Measurements from ENCODE around the gene ZNF600.

DNA sequence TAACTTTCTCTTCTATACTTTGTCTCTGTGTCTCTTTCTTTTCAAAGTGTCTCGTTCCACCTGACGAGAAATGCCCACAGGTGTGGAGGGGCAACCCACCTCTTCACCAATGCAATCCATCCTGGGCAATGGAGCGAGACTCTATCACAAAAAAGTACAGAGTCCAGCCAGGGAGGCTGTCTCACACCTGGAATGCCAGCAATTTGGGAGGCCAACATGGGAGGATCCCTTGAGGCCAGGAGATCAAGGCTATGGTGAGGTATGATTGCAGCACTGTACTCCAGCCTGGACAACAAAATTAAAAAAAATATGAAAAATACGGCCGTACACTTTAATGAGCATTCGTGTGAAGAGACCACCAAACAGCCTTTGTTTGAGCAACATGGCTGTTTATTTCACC lies 2.8 kb upstream of the ZNF600 start:
- TF ChIP-seq, protein P1, sequence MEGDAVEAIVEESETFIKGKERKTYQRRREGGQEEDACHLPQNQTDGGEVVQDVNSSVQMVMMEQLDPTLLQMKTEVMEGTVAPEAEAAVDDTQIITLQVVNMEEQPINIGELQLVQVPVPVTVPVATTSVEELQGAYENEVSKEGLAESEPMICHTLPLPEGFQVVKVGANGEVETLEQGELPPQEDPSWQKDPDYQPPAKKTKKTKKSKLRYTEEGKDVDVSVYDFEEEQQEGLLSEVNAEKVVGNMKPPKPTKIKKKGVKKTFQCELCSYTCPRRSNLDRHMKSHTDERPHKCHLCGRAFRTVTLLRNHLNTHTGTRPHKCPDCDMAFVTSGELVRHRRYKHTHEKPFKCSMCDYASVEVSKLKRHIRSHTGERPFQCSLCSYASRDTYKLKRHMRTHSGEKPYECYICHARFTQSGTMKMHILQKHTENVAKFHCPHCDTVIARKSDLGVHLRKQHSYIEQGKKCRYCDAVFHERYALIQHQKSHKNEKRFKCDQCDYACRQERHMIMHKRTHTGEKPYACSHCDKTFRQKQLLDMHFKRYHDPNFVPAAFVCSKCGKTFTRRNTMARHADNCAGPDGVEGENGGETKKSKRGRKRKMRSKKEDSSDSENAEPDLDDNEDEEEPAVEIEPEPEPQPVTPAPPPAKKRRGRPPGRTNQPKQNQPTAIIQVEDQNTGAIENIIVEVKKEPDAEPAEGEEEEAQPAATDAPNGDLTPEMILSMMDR (IDR thresholded peaks at IDR 0.05; ENCODE audit: low read length) = no peak
- TF ChIP-seq EZH2 (IDR thresholded peaks at IDR 0.05; ENCODE audit: borderline replicate concordance, low read length) = no peak

Data from OCI-LY1 (cell line).